ACC112 (cell line): ENCODE measurements around the gene TMCO5A.

ENCODE experiments used
- H2AFZ ChIP-seq: fragments of 200-600 bp; sonication (generic); one replicate; pipeline ENCODE4 v1.6.0; 2017; ENCODE audit warnings: antibody characterized with exemption, low read length; ENCODE audit not compliant: unreplicated experiment
- H3K27ac ChIP-seq: fragments of 200-600 bp; sonication (generic); 2 replicates; pipeline ENCODE4 v1.5.1; 2014; ENCODE audit warnings: low read depth, mild to moderate bottlenecking, antibody characterized with exemption, low read length, moderate library complexity
- H3K27me3 ChIP-seq: fragments of 200-600 bp; sonication (generic); 2 replicates; pipeline ENCODE4 v1.6.1; 2014; ENCODE audit warnings: mild to moderate bottlenecking, antibody characterized with exemption, low read length, moderate library complexity, mixed read lengths; ENCODE audit not compliant: insufficient read depth
- H3K36me3 ChIP-seq: fragments of 200-600 bp; sonication (generic); 2 replicates; pipeline ENCODE4 v1.6.1; 2016; ENCODE audit warnings: mild to moderate bottlenecking, antibody characterized with exemption, low read length, moderate library complexity, mixed read lengths; ENCODE audit not compliant: insufficient read depth
- H3K4me1 ChIP-seq: fragments of 200-600 bp; sonication (generic); one replicate; pipeline ENCODE4 v1.6.1; 2016; ENCODE audit warnings: low read length, mixed read lengths; ENCODE audit not compliant: insufficient read depth, unreplicated experiment, control insufficient read depth
- H3K4me3 ChIP-seq: fragments of 200-600 bp; sonication (generic); 2 replicates; pipeline ENCODE4 v1.5.1; 2014; ENCODE audit warnings: mild to moderate bottlenecking, low read depth, low read length
- H3K79me2 ChIP-seq: fragments of 200-600 bp; sonication (generic); one replicate; pipeline ENCODE4 v1.6.0; 2016; ENCODE audit warnings: low read length; ENCODE audit not compliant: control insufficient read depth, unreplicated experiment, insufficient read depth

The TMCO5A gene

DNA sequence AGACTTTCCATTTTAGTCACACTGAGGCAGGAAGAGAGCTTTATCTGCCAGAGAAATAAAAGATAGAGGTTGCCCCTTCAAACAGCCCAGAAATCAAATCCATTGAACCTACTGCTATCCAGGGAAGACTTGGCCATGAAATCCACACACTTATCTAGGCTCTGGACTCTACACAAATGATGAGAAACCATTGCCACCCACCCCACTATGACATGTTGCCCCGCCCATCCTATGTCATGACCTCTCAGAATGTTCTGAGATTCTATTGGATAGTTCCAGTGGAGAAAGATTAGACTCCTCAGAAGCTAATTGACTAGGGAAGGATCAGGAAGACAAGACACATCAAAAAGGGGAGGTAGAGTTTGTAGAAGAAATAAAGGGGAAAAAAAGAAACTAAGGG, at the start of gene TMCO5A:
Gene TMCO5A (plus strand): TSS at position 301 of the 400 bp plus-strand sequence. CDS start 1,684 bp downstream, outside the sequence.
- Histone ChIP-seq H3K79me2 (no peaks in the 10 kb centered on the region), H2AFZ (no peak within 1 kb of the TSS), H3K4me3 (no peak within 1 kb of the TSS), H3K36me3 (no peaks in the 10 kb centered on the region), H3K4me1 (peaks cover 33% of the 10 kb centered on the region), H3K27ac (peak within 1 kb of the TSS; percentile 42), H3K27me3 (no peaks in the 10 kb centered on the region)

- Histone ChIP-seq H3K27me3 (no peaks in the 10 kb centered on the region), H3K4me3 (no peak overlapping the region), H3K4me1 (peaks cover 7% of the 10 kb centered on the region), H3K36me3 (no peaks in the 10 kb centered on the region), H3K79me2 (no peaks in the 10 kb centered on the region), H2AFZ (no peak overlapping the region), H3K27ac (no peak overlapping the region)
Measured at GRCh38 chr15:37885651-37886050, 48.8 kb upstream of the TMCO5A start.

DNA sequence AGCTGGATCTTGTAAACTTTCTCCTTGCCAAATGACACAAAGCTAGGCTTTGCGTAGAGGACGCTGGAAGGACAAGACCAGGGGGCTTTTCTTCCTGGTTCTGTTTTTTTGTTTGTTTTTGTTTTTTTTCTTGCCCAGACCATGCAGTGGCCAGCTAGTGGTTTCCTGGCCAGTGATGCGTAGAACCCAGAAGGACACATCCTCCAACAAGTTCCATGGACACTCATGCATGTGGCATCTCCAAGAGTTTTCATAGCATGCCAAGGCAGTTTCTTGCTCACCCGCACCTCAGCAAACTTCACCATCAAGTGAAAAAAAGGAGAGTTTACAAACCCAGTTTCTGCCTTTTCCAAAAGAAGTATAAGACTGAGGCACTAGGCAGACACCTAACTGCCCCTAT, 46.1 kb upstream of the TMCO5A start:
- Histone ChIP-seq H2AFZ (no peak overlapping the region), H3K4me3 (no peak overlapping the region), H3K79me2 (no peaks in the 10 kb centered on the region), H3K27me3 (no peaks in the 10 kb centered on the region), H3K27ac (no peak overlapping the region), H3K36me3 (no peaks in the 10 kb centered on the region), H3K4me1 (peaks cover 7% of the 10 kb centered on the region)

- H3K4me3 ChIP-seq: no peak overlapping the region
- no peaks in the 10 kb centered on the region for H3K36me3 ChIP-seq
- no peaks in the 10 kb centered on the region for H3K79me2 ChIP-seq
- no peaks in the 10 kb centered on the region for H3K27me3 ChIP-seq
- H3K4me1 ChIP-seq: no peaks in the 10 kb centered on the region
- no peak overlapping the region for H3K27ac ChIP-seq
- H2AFZ ChIP-seq: peak overlapping the region; percentile 79
Measured at GRCh38 chr15:37891766-37892368, 42.6 kb upstream of the TMCO5A start.

DNA sequence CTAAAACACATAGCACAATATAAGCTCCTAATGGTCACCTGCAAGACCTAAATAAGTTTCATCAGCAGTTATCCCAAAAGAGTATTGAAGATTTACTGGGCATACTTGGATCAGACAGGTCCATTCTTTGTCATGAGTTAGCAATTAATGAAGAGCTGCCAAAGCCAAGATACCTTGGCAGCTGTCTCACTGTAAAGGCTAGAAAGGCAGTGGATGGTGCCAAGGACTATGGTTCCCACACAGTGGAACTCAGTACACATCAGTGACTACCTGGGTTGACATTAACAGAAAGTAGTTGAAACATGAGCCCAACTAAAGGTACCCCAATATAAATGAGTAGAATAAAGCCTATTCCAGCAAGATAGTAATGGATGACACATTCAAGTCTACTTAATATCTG, 41.1 kb upstream of the TMCO5A start:
- H3K4me3 ChIP-seq: no peak overlapping the region

GRCh38 chr15:37898362-37898761, 36.1 kb upstream of the TMCO5A start:
- no peak overlapping the region for H2AFZ ChIP-seq
- no peak overlapping the region for H3K4me3 ChIP-seq
- H3K79me2 ChIP-seq: no peaks in the 10 kb centered on the region
- no peaks in the 10 kb centered on the region for H3K27me3 ChIP-seq
- no peak overlapping the region for H3K27ac ChIP-seq
- H3K4me1 ChIP-seq: peaks cover 22% of the 10 kb centered on the region
- no peaks in the 10 kb centered on the region for H3K36me3 ChIP-seq

More for the DNA sequence above, 41.1 kb upstream of the TMCO5A start:
- no peaks in the 10 kb centered on the region for H3K4me1 ChIP-seq
- no peak overlapping the region for H3K27ac ChIP-seq
- H3K27me3 ChIP-seq: no peaks in the 10 kb centered on the region
- H2AFZ ChIP-seq: no peak overlapping the region
- H3K36me3 ChIP-seq: no peaks in the 10 kb centered on the region
- H3K79me2 ChIP-seq: no peaks in the 10 kb centered on the region

GRCh38 chr15:37900326-37901221, 33.9 kb upstream of the TMCO5A start:
- Histone ChIP-seq H3K4me1 (peaks cover 22% of the 10 kb centered on the region), H3K27me3 (no peaks in the 10 kb centered on the region), H2AFZ (no peak overlapping the region), H3K79me2 (no peaks in the 10 kb centered on the region), H3K4me3 (peak overlapping the region; percentile 31; the same call in 1 of the 2 replicates), H3K27ac (peak overlapping the region; percentile 24), H3K36me3 (no peaks in the 10 kb centered on the region)

DNA sequence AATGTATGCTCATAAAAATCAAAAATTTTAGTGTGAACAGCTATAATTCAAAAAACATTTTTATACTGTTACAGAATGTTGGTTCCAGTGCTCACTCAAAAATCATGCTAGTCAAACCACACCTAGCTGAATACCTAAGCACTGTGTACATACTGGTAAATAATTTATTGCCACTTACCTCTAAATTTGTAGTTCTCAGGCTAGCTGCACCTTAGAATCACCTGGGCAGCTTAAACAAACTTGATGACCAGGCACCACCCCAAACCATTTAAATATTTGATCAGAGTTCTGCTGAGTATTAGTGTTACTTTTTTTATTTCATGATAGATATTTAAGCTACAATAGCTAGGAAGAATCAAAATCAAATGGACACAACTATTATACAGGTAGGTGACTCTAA, 32.3 kb upstream of the TMCO5A start:
- H3K36me3 ChIP-seq: no peaks in the 10 kb centered on the region
- no peaks in the 10 kb centered on the region for H3K79me2 ChIP-seq
- no peak overlapping the region for H3K4me3 ChIP-seq
- H3K27me3 ChIP-seq: no peaks in the 10 kb centered on the region
- H3K4me1 ChIP-seq: peaks cover 28% of the 10 kb centered on the region
- no peak overlapping the region for H2AFZ ChIP-seq
- no peak overlapping the region for H3K27ac ChIP-seq

DNA sequence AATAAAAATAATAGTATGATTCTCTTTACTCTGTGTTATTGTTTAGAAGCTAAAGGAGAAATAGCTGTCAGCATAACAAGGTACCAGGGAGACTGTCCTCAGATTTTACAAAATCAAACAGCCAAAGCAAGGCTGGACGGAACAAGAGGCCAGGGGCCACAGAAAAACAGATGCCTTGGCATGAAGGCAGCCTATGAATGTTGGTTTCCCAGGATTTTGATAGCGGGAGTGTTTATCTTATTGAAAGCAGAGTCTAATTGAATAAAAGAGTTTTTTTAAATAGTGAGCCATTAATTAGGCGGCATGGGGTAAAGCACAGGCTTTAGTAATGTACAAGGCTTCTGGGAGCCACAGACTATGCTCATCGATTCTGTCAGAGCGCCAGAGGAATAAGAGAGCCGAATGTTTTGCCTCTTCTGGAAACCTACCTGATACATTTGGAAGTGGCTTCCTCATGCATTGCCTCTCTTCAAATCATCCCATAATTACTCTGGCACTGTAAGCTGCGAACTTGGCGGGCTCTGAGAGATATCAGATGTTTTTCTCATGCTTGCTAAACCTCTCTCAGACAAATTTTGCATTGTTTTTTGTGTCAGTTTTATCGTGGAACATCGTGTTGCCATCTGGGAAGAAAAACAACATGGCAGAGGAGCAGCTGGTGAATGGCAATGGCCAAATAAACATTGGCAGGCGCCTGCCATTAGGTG, 30.4 kb upstream of the TMCO5A start:
- no peak overlapping the region for H3K27ac ChIP-seq
- no peak overlapping the region for H3K4me3 ChIP-seq
- no peak overlapping the region for H2AFZ ChIP-seq
- no peaks in the 10 kb centered on the region for H3K36me3 ChIP-seq
- no peaks in the 10 kb centered on the region for H3K27me3 ChIP-seq
- H3K79me2 ChIP-seq: no peaks in the 10 kb centered on the region
- H3K4me1 ChIP-seq: peaks cover 32% of the 10 kb centered on the region

GRCh38 chr15:37907136-37907535, 27.3 kb upstream of the TMCO5A start:
- Histone ChIP-seq H3K4me1 (peaks cover 10% of the 10 kb centered on the region), H3K27ac (no peak overlapping the region), H3K36me3 (no peaks in the 10 kb centered on the region), H3K4me3 (no peak overlapping the region), H3K79me2 (no peaks in the 10 kb centered on the region), H2AFZ (no peak overlapping the region), H3K27me3 (peaks cover 9% of the 10 kb centered on the region)
